SJSA1 (cell line): ENCODE data around the gene GABBR2. TPM values are rescaled to one million over a fixed set of nuclear protein-coding genes. Genes with fewer than 3 reads are reported as not detected.
"Not testable (repeated sequence)": the region's sequence is repeated elsewhere in the genome, so short reads cannot be mapped to it uniquely, and the experiment has no call there.

ENCODE experiments used
- DNase-seq, 2 experiments: peaks; one replicate each; pipeline ENCODE4 v3.0.0-alpha.2; 2015 to 2020; ENCODE audit warnings: low spot score in 2 of 2, low read depth in 1 of 2
- H3K27ac ChIP-seq: fragments of 250-450 bp; sonication (Bioruptor Pico); 2 replicates; pipeline ENCODE4 v1.5.1; 2020; ENCODE audit warnings: mild to moderate bottlenecking, moderate library complexity
- H3K27me3 ChIP-seq: fragments of 250-450 bp; sonication (Bioruptor Pico); replicated peaks from 2 replicates; pipeline ENCODE4 v1.5.1; 2020; ENCODE audit warnings: mild to moderate bottlenecking, moderate library complexity
- H3K36me3 ChIP-seq: fragments of 250-450 bp; sonication (Bioruptor Pico); 2 replicates; pipeline ENCODE4 v1.5.1; 2020; ENCODE audit warnings: mild to moderate bottlenecking
- H3K4me1 ChIP-seq: fragments of 250-450 bp; sonication (Bioruptor Pico); replicated peaks from 2 replicates; pipeline ENCODE4 v1.6.1; 2021; ENCODE audit warnings: mild to moderate bottlenecking
- H3K4me3 ChIP-seq: fragments of 250-450 bp; sonication (Bioruptor Pico); 2 replicates; pipeline ENCODE4 v1.5.1; 2020; ENCODE audit warnings: mild to moderate bottlenecking
- H3K9me3 ChIP-seq: fragments of 250-450 bp; sonication (Bioruptor Pico); replicated peaks from 2 replicates; pipeline ENCODE4 v1.5.1; 2020; ENCODE audit warnings: mild to moderate bottlenecking
- total RNA-seq: library from RNA; depleted of rRNA; stranded (reverse); fragments of >200 nt; shearing (Covaris generic); gene quantifications from 2 replicates; pipeline ENCODE4 v1.2.3, GENCODE V29; 2014

Gene GABBR2
- total RNA-seq, 1 experiment from 2014 or later = not detected

DNA sequence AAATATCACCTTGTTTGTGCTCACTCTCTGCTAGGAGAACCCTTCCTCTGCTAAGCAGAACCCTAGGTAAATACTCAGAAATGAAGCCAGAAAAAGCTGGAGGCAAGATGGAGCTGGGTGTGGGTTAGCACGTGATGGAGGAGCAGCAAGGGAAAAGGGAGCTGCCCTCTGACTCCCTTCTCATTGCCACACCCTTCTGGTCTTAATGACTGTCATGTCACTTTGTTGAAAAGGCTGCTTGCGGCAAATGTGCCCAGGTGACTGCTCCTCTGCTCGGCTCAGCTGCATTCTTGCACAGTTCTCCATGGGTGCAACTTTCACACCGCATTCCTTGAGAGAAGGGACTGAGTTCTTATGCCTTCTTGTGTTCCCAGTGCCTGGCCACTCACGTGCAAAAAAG is 416.9 kb downstream of the GABBR2 start:
- no peak for DNase-seq

DNA sequence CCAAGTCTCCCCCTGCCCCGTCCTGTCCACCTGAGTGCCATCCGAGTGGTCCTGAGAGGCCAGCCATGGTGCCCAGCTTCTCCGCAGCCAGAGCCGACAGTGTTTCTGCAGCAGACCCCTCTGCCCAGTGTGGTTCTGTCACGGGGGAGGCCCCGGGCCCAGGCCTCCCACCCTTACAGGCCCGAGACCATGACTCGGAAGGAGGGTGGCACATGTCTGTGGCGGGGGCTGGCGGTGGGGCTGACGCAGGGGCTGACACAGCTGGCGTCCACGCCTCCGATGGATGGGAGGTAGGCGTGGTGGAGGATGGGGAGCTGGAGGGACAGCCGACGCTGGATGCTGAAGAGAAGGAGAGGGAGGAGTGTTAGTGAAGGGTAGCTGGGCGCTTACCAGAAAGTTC is 418.3 kb downstream of the GABBR2 start:
- H3K4me3 ChIP-seq = no peak overlapping the region
- no peaks in the 10 kb centered on the region for H3K27me3 ChIP-seq

More for the DNA sequence above, 416.9 kb downstream of the GABBR2 start:
- Histone ChIP-seq H3K27ac (no peak overlapping the region), H3K4me1 (no peaks in the 10 kb centered on the region), H3K27me3 (0 out of 2 replicates have a peak, but pooled peaks cover 3% of the 10 kb centered on the region), H3K9me3 (no peaks in the 10 kb centered on the region), H3K4me3 (no peak overlapping the region), H3K36me3 (no peaks in the 10 kb centered on the region)

DNA sequence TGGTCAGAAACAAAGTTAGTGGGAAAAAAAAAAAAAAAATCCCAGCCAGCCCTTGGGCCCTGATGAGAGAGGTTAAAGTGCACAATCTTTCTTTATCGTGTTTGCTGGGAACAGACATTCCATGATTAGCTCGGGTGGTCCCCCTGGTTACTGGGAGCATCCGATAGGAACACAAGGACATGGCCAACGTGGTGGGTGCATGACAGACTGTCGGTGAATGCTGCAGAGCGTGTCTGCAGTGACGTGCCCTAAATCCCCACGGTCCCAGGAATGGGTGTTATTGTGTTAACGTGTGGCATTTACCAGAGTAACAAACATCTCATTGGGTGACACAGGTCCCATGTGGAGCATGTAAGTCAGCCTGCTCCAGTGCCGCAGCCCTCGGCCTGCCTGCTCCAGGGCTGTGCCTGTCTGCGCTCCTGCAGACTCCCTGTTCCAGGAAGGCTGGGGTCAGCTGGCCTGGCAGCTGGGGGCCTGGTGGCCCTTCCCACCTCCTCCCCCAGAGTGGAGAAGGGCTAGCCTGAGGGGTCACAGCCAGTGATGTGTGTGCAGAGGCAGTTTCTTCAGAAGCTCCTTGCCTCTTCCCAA is 419.0 kb downstream of the GABBR2 start:
- Histone ChIP-seq H3K4me1 (no peaks in the 10 kb centered on the region), H3K27me3 (no peaks in the 10 kb centered on the region), H3K4me3 (no peak overlapping the region), H3K36me3 (no peaks in the 10 kb centered on the region), H3K27ac (no peak overlapping the region), H3K9me3 (no peaks in the 10 kb centered on the region)
- no peak for DNase-seq

More for the DNA sequence above, 418.3 kb downstream of the GABBR2 start:
- Histone ChIP-seq H3K36me3 (no peaks in the 10 kb centered on the region), H3K4me1 (no peaks in the 10 kb centered on the region), H3K9me3 (no peaks in the 10 kb centered on the region), H3K27ac (no peak overlapping the region)
- DNase-seq = no peak

DNA sequence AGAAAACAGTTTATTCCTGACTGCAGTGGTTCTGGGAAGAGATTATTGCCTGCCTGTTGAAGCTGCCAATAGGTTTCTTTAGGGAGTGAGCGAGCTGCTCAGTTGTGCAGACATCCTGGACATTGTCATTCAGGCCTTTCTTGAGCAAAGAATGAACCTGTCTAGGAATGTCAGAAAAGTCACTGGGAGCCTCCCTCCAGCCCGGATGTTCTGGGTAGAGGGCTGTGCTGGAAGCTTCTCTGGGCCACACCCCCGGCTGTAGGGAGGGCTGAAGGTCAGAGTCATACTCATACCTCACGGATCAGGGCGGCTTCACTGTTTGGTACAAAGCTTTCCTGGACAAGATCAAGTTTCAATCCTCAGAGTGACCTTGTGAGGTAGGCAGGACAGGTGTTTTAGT is 419.9 kb downstream of the GABBR2 start:
- no peak for DNase-seq
- Histone ChIP-seq H3K36me3 (no peaks in the 10 kb centered on the region), H3K4me3 (no peak overlapping the region), H3K4me1 (no peaks in the 10 kb centered on the region), H3K27ac (no peak overlapping the region), H3K9me3 (no peaks in the 10 kb centered on the region), H3K27me3 (no peaks in the 10 kb centered on the region)

DNA sequence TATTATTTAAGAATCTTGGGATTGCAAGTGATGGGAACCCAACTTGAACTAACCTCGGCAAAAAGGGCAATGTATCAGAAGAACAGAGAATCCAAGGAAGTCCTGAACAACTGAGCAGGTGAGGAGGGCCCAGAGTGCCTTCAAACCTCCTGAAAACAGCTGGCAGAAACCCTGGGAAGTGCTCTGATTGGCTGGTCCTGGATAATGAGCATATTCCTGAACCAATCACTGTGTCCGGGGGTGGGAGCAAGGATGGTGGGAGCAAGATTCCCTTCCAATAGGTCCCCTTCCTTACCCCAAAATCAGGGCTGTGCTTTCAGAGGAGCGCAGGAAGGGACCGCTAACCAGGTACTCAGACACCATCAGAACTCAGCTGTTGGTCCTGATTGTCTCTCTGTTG is 421.4 kb downstream of the GABBR2 start:
- Histone ChIP-seq H3K4me1 (no peaks in the 10 kb centered on the region), H3K36me3 (no peaks in the 10 kb centered on the region), H3K9me3 (no peaks in the 10 kb centered on the region), H3K27me3 (no peaks in the 10 kb centered on the region), H3K27ac (no peak overlapping the region), H3K4me3 (no peak overlapping the region)
- no peak for DNase-seq

DNA sequence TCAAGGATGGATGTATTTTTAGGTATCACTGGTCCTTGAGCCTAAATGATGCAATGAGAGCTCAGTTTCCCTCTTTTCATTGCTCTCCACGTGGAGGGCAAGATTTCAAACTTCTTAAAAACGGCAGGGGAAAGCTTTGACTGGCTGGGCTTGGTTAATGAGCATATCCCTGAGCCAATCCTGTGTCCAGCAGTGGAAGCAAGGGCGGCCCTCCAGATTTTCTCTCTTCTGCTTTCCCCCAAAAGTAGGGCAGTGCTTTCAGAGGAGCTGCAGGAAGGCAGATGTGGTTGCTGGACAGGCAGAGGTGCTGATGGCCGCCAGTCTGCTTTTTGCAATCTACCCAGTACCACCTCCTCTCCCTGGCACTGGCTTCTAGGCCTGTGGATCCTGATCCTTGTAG is 423.3 kb downstream of the GABBR2 start:
- Histone ChIP-seq H3K4me3 (no peak overlapping the region), H3K27ac (no peak overlapping the region), H3K36me3 (no peaks in the 10 kb centered on the region), H3K9me3 (no peaks in the 10 kb centered on the region), H3K27me3 (no peaks in the 10 kb centered on the region), H3K4me1 (no peaks in the 10 kb centered on the region)
- no peak for DNase-seq

DNA sequence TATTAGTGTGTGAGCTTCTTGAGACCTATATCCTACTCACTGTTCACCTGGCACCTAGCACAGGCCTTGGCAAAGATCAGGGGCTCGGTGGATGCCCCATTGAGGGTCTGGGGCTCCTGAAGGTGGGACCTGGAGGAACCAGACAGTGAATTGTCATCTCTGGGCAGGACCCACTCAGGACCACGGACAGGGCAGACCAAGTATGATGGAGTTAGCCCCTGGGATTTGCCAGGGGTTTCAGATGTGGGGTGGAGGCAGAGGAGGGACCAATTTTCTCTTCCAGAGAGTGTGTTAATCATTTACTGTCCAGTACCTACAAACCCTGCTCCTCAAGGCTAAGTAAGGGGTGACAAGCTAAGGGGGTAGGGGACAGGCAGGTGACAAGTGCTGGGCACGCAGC is 424.0 kb downstream of the GABBR2 start:
- Histone ChIP-seq H3K27ac (no peak overlapping the region), H3K4me1 (no peaks in the 10 kb centered on the region), H3K4me3 (no peak overlapping the region), H3K9me3 (no peaks in the 10 kb centered on the region), H3K27me3 (0 out of 2 replicates have a peak, but pooled peaks cover 3% of the 10 kb centered on the region), H3K36me3 (no peaks in the 10 kb centered on the region)
- no peak for DNase-seq

DNA sequence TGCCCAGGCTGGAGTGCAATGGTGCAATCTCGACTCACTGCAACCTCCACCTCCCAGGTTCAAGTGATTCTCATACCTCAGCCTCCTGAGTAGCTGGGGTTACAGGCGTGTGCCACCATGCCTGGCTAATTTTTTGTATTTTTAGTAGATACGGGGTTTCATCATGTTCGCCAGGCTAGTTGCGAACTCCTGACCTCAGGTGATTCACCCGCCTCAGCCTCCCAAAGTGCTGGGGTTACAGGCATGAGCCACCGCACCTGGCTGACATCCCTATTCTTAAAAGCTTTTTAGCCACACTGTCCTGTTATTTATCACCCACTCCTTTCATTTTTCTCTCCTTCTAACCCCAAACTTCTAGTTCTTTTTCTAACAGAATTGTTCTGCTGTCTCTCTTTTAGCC is 425.6 kb downstream of the GABBR2 start:
- not testable (repeated sequence) for H3K27ac ChIP-seq, H3K9me3 ChIP-seq, H3K4me3 ChIP-seq, H3K4me1 ChIP-seq, H3K36me3 ChIP-seq, H3K27me3 ChIP-seq, DNase-seq

DNA sequence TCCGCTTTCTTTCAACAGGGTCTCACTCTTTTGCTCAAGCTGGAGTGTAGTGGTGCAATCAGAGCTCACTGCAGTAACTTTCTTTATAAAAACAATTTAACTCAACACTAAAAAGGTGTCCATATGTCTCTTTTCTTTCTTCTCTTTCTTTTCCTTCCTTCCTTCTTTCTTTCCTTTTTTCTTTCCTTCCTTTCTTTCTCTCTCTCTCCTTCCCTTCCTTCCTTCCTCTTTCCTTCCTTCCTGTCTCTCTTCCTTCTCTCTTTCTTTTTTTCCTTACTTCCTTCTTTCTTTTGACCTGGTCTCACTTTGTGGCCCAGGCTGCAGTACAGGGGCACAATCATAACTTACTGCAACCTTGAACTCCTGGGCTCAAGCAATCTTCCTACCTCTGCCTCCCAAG is 427.5 kb downstream of the GABBR2 start:
- H3K36me3 ChIP-seq = no peaks in the 10 kb centered on the region
- H3K4me1 ChIP-seq = no peaks in the 10 kb centered on the region
- no peak overlapping the region for H3K27ac ChIP-seq
- peaks cover 11% of the 10 kb centered on the region for H3K27me3 ChIP-seq
- DNase-seq = no peak
- no peak overlapping the region for H3K4me3 ChIP-seq
- H3K9me3 ChIP-seq = no peaks in the 10 kb centered on the region

DNA sequence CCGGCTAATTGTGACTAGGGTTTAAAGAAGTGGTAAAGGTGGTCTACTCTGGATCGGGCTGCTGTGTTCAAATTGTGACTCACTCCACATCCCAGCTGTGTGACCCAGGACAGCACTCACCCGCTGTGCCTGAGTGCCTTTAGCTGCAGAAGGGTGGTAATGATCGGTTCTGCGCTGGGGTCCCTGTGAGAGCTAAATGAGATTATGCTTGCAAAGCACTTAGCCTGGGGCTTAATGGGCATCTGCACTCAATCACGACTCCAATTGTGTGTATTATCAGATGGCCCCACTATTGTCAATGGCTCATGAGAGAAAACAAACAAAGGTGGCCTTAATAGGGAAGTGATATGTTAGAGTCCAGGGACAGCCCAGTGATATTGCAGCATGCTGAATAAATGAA is 428.2 kb downstream of the GABBR2 start:
- H3K9me3 ChIP-seq = no peaks in the 10 kb centered on the region
- no peak overlapping the region for H3K27ac ChIP-seq
- no peaks in the 10 kb centered on the region for H3K4me1 ChIP-seq
- peaks cover 16% of the 10 kb centered on the region for H3K27me3 ChIP-seq
- H3K36me3 ChIP-seq = no peaks in the 10 kb centered on the region
- no peak for DNase-seq
- H3K4me3 ChIP-seq = no peak overlapping the region

DNA sequence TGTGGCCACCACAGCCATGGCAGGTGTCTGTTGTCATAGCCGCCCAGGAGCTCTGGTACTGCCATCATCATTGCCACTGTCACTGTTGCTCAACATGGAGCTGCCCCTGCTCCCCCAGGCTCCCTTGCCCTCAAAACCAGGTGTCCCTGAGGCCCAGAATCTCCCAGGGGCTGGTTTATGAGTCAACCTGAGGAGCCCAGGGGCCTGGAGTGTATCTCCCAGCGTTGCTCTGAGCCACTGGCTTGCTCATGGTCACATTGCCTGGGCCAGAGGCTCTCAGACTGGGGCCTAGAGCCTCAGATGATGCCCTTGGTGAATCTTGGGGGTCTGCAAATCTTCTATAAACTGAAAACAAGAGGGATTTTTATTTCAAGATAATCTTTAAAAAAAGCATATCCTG is 428.6 kb downstream of the GABBR2 start:
- Histone ChIP-seq H3K27ac (no peak overlapping the region), H3K4me3 (no peak overlapping the region), H3K4me1 (no peaks in the 10 kb centered on the region), H3K27me3 (peaks cover 21% of the 10 kb centered on the region), H3K36me3 (no peaks in the 10 kb centered on the region), H3K9me3 (no peaks in the 10 kb centered on the region)
- DNase-seq = no peak

DNA sequence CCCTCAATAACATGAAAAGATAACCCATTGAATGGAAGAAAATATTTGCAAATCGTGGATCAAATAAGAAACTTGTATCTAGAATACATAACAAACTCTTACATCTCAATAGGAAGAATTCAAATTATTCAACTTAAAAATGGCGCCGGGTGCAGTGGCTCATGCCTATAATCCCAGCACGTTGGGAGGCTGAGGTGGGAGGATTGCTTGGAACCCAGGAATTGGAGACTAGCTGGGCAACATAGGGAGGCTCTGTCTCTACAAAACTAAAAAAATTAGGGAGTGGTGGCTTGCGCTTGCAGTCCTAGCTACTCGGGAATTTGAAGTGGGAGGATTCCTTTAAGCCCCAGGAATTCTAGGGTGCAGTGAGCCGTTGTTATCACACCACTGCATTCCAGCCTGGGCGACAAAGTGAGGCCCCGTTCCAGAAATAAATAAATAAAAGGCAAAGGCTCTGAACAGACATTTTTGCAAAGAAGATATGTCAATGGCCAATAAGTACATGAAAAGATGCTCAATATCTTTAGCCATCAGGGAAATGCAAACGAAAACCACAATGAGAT is 431.7 kb downstream of the GABBR2 start:
- DNase-seq = no peak
- H3K4me3 ChIP-seq = no peak overlapping the region
- H3K27me3 ChIP-seq = peaks cover 21% of the 10 kb centered on the region
- H3K36me3 ChIP-seq = no peaks in the 10 kb centered on the region
- H3K27ac ChIP-seq = no peak overlapping the region
- no peaks in the 10 kb centered on the region for H3K9me3 ChIP-seq
- no peaks in the 10 kb centered on the region for H3K4me1 ChIP-seq

DNA sequence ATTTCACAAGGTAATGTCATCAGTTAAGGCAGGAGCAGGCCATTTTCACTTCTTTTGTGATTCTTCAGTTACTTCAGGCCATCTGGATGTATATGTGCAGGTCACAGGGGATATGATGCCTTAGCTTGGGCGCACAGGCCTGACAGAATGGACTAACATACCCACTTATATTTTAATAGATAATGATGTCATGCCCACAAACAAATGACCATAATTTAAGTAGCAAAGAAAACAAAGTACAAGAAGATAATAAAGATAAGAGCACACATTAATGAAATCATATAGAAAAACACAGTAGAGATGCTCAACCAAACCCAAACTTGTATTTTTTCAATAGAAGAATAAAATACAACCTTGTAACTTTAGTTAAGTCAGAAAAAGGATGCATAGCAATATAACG is 433.6 kb downstream of the GABBR2 start:
- Histone ChIP-seq H3K27ac (no peak overlapping the region), H3K36me3 (no peaks in the 10 kb centered on the region), H3K4me1 (no peaks in the 10 kb centered on the region), H3K4me3 (no peak overlapping the region), H3K27me3 (peaks cover 20% of the 10 kb centered on the region), H3K9me3 (no peaks in the 10 kb centered on the region)
- no peak for DNase-seq

DNA sequence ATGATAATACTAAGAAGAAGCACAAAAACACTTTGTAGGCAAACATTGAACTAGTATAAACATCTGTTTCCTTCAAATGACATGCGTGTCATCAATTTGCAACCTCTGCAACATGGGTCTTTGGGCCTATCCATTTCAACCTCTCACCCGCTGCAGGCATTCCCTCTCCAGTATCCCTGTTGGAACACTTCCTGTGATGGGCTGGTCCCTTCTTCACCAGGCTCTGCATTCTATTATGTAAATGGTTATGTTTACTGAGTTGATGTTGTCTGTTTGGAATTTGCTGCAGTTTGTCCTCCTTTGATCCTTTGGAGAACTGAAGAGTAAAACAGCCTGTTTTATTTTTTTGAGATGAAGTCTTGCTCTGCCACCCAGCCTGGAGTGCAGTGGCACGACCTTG is 436.7 kb downstream of the GABBR2 start:
- H3K4me1 ChIP-seq = no peaks in the 10 kb centered on the region
- H3K36me3 ChIP-seq = no peaks in the 10 kb centered on the region
- H3K27ac ChIP-seq = no peak overlapping the region
- no peak overlapping the region for H3K4me3 ChIP-seq
- H3K27me3 ChIP-seq = peaks cover 12% of the 10 kb centered on the region; the same call in 1 of the 2 replicates
- H3K9me3 ChIP-seq = no peaks in the 10 kb centered on the region
- no peak for DNase-seq

DNA sequence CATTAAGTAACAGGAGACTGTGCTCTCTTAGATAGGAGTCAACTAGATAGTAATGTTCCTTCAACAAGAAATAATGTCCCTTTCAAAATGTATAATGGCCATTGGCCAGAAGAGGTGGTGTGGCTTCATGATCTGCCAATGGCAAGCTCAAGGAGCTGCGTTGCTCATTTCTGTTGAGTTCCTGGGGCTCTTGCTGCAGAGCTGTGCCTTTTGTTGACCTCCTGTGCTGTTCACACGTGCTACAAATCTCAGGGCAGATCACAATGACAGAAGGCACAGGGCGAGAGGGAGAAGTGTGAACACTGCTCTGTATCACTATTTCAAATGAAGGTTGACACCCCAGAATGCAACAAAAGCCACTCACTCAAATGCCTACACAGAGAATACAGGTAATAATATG is 437.3 kb downstream of the GABBR2 start:
- Histone ChIP-seq H3K9me3 (no peaks in the 10 kb centered on the region), H3K27ac (no peak overlapping the region), H3K4me3 (no peak overlapping the region), H3K27me3 (peaks cover 10% of the 10 kb centered on the region; the same call in 1 of the 2 replicates), H3K36me3 (no peaks in the 10 kb centered on the region), H3K4me1 (no peaks in the 10 kb centered on the region)
- no peak for DNase-seq
